ENCODE measurements around the gene CCND1.

The CCND1 gene

GRCh38 chr11:69639831-69640230 is 1.1 kb upstream of the CCND1 start:
- in situ Hi-C loops (cut with HindIII; ENCODE audit: low sequenced_read_pairs), result no loop called here

GRCh38 chr11:69640260-69640994 is 529 bp upstream of the CCND1 start:
- in situ Hi-C loops (cut with HindIII; ENCODE audit: low sequenced_read_pairs), result no loop called here

- in situ Hi-C loops (cut with HindIII; ENCODE audit: low sequenced_read_pairs), result no loop called here
Observed at GRCh38 chr11:69641681-69642548, 959 bp downstream of the CCND1 start.

- in situ Hi-C loops (cut with HindIII; ENCODE audit: low sequenced_read_pairs), result no loop called here
Observed at GRCh38 chr11:69642549-69642912, 1.6 kb downstream of the CCND1 start.

- in situ Hi-C loops (cut with HindIII; ENCODE audit: low sequenced_read_pairs), result no loop called here
Observed at GRCh38 chr11:69642913-69643632, 2.1 kb downstream of the CCND1 start.

- in situ Hi-C loops (cut with HindIII; ENCODE audit: low sequenced_read_pairs), result no loop called here
Observed at GRCh38 chr11:69643646-69644045, 2.7 kb downstream of the CCND1 start.

- in situ Hi-C loops (cut with HindIII; ENCODE audit: low sequenced_read_pairs), result no loop called here
Observed at GRCh38 chr11:69644071-69644961, 3.4 kb downstream of the CCND1 start.

- in situ Hi-C loops (cut with HindIII; ENCODE audit: low sequenced_read_pairs), result no loop called here
Observed at GRCh38 chr11:69644962-69645675, 4.2 kb downstream of the CCND1 start.

- in situ Hi-C loops (cut with HindIII; ENCODE audit: low sequenced_read_pairs), result no loop called here
Observed at GRCh38 chr11:69645801-69646492, 5.0 kb downstream of the CCND1 start.

GRCh38 chr11:69646493-69647389 is 5.8 kb downstream of the CCND1 start:
- in situ Hi-C loops (cut with HindIII; ENCODE audit: low sequenced_read_pairs), result no loop called here

GRCh38 chr11:69647390-69647748 is 6.4 kb downstream of the CCND1 start:
- in situ Hi-C loops (cut with HindIII; ENCODE audit: low sequenced_read_pairs), result no loop called here

- in situ Hi-C loops (cut with HindIII; ENCODE audit: low sequenced_read_pairs), result no loop called here
Observed at GRCh38 chr11:69647761-69648497, 7.0 kb downstream of the CCND1 start.

GRCh38 chr11:69648679-69649575 is 8.0 kb downstream of the CCND1 start:
- in situ Hi-C loops (cut with HindIII; ENCODE audit: low sequenced_read_pairs), result no loop called here

GRCh38 chr11:69649576-69649900 is 8.6 kb downstream of the CCND1 start:
- in situ Hi-C loops (cut with HindIII; ENCODE audit: low sequenced_read_pairs), result no loop called here

- in situ Hi-C loops (cut with HindIII; ENCODE audit: low sequenced_read_pairs), result no loop called here
Observed at GRCh38 chr11:69650081-69650831, 9.3 kb downstream of the CCND1 start.

GRCh38 chr11:69650832-69651344 is 9.9 kb downstream of the CCND1 start:
- in situ Hi-C loops (cut with HindIII; ENCODE audit: low sequenced_read_pairs), result no loop called here

Data from endothelial cell of hepatic sinusoid (primary cell).